ENCODE measurements around the gene AUNIP.

The AUNIP gene

DNA sequence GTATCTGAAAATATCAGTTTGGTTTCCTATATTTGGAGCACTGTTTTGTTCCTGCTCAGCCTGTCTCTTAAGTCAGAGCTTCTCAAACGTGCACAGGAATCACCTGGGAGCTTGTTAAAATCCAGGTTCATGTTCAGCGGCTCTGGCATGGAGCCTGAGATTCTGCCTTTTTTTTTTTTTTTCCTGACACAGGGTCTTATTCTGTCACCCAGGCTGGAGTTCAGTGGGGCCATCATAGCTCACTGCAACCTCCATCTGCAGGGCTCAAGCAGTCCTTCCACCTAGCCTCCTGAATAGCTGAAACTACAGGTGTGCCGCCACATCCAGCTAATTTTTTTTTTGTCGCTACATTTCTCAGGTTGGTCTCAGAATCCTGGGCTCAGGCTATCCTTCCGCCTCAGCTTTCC lies 71.5 kb downstream of the AUNIP start:
- DNase-seq = no peak

DNA sequence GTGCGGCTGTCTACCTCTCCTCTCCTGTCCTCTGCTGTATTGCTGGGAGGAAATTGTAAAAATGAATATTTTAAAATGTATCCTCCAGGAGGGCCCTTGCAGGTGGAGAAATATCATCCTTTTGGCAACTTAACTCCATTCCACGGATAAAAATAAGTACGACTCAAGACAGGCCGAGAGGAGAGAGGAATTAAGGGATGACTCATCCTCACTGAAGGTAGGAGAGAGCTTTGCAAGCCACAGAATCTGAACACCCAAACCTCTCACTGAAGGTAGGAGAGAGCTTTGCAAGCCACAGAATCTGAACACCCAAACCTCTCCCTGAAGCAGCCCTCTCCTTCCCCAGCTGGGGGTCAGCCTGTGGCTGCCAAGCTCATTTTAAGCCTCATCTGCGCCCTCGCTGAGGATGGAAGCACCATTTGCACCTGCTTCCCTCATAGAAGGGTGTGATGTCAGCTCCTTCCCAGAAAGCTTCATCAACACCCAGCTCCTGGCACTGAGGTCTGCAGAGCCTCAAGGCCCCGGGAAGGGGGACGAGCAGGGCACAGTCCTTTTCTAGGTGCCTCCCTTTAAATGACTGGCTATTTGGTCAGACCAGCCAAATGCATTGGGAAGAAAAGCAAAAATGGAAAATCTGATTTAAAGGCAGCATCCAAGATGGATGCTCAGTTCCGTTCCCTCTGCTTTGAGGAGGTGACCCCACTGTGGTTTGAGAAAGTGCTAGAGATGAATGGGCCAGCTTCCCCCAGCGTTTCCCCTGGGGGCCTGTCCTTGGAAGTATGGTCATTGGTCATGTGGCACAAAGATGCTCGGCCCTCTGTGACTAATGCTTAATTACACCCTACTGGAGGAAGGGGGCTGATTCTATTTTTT lies 72.1 kb downstream of the AUNIP start:
- DNase-seq = no peak

DNA sequence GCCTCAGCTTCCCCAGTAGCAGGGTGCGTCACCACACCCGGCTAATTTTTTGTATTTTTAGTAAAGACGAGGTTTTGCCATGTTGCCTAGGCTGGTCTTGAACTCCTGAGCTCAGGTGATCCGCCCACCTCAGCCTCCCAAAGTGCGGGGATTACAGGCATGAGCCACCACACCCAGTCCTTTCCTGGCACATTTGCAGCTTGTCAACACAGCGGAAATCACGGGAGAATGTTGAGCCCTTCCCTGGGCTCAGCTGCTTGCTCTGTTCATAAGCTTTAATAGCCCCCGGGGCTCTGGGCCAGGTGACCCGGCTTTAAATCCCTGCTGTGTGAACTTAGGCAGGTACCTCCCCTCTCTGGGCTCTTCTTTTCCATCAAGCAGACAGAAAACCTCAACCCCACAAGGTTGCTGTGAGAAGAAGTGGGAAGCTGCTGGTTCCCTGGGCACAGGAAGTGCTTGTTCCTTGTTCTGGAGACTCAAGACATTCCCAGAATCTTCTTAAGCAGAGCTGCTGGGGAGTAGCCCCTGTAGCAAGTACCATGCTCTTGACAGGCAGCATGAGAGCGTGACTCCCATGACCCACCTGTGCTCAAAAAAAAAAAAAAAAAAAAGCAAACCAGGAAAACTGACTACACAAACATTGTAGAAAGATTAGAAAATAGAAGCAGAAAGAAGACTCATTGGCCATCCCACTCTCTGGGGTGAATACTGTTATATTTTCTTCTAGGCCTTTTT lies 73.8 kb downstream of the AUNIP start:
- DNase-seq = no peak

DNA sequence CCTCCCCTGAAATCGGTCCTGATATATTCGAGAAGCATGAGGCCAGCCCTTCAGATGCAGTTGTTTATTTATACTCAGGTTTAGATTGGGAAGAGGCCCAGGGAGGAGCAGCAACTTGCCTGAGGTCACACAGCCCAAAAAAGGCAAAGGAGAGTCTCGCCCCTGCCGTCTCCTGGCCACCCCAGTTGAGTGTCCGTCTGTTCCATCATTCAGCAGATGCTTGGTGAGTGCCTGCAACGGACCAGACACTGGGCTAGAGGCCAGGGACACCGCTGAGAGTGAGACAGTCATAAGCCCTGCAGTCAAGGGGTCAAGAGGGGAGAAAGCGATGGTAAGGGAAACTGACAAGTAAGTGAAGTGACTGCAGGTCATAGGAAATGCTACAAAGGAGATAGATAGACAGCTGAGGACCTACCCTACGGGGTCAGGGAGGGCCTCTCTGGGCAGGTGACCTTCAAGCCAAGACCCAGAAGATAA lies 74.6 kb downstream of the AUNIP start:
- no peak for DNase-seq

Measured in NCI-H1092 treated with DMSO at 0.1 percent for 48 hours (cell line).